Nephron progenitor cell (in vitro differentiated cells): ENCODE measurements around the gene DHCR24.
"Not testable (repeated sequence)": the region's sequence is repeated elsewhere in the genome, so short reads cannot be mapped to it uniquely, and the experiment has no call there.

ENCODE experiments used
- DNase-seq: peaks from one replicate; pipeline ENCODE4 v3.0.0; 2021
- H3K27ac Mint-ChIP-seq: 2 replicates; pipeline ENCODE4 v1.8.0; 2021; ENCODE audit warnings: mild to moderate bottlenecking, moderate library complexity, mixed read lengths
- H3K27me3 Mint-ChIP-seq: 2 replicates; pipeline ENCODE4 v1.8.0; 2021; ENCODE audit warnings: mild to moderate bottlenecking, low read depth, mixed read lengths; ENCODE audit not compliant: poor library complexity
- H3K36me3 Mint-ChIP-seq: 2 replicates; pipeline ENCODE4 v1.8.0; 2021; ENCODE audit warnings: low read depth, mixed read lengths
- H3K4me1 Mint-ChIP-seq: 2 replicates; pipeline ENCODE4 v1.8.0; 2021; ENCODE audit warnings: mixed read lengths
- H3K4me3 Mint-ChIP-seq: 2 replicates; pipeline ENCODE4 v1.8.0; 2021; ENCODE audit warnings: mild to moderate bottlenecking, moderate library complexity, mixed read lengths
- H3K9me3 Mint-ChIP-seq: 2 replicates; pipeline ENCODE4 v1.8.0; 2021; ENCODE audit warnings: mild to moderate bottlenecking, moderate library complexity, mixed read lengths
- TF ChIP-seq, protein P1 (sequence below): fragments of 200-600 bp; sonication (generic); IDR thresholded peaks from 2 replicates; pipeline ENCODE4 v1.5.0; 2021; ENCODE audit warnings: antibody characterized with exemption

DHCR24 gene

DNA sequence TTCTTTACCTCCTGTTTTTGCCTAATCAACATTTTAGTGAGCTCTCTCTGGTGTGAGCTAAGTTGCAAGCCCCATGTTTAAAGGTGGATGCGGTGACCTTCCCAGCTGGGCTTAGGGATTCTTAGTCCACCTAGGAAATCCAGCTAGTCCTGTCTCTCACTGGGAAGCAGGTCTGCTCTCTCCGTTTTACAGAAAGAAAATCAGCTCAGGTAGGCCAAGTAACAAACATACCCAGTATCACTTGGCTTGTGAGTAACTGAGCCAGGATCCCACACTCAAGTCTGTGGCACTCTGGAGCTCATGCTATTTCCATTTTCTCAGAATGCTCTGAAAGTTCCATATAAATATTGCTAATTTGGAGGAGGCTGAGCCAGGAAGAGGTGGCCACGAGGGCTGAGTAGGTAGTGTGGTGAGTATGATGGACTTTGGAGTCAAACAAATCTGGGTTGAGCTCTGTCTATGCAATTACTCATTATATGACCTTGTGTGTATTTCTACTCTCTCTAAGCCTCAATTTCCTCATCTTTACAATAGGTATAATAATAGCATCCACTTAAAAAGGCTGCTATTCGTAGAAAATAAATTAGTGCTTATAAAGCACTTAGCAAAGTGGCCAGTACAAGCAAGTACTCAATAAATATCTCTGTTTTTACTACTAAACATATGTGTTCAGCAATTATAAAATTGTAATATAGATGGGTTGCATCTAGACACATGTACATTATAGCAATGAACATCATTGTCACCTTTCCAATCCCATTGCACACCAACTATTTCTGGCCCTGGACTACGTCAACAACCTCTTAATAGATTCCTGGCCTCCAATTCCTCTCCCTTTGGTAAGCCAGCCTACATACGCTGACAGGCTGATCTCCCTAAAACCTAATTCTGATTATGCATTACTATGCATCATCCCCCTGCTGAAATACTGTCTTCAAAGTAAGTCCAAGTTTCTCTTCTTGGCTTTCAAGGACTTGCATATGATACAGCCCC is 32.7 kb upstream of the DHCR24 start:
- Mint-ChIP-seq H3K36me3 (no peaks in the 10 kb centered on the region), H3K9me3 (no peaks in the 10 kb centered on the region), H3K27me3 (peaks cover 3% of the 10 kb centered on the region), H3K4me3 (no peak overlapping the region), H3K4me1 (no peaks in the 10 kb centered on the region), H3K27ac (no peak overlapping the region)
- TF ChIP-seq, protein P1, sequence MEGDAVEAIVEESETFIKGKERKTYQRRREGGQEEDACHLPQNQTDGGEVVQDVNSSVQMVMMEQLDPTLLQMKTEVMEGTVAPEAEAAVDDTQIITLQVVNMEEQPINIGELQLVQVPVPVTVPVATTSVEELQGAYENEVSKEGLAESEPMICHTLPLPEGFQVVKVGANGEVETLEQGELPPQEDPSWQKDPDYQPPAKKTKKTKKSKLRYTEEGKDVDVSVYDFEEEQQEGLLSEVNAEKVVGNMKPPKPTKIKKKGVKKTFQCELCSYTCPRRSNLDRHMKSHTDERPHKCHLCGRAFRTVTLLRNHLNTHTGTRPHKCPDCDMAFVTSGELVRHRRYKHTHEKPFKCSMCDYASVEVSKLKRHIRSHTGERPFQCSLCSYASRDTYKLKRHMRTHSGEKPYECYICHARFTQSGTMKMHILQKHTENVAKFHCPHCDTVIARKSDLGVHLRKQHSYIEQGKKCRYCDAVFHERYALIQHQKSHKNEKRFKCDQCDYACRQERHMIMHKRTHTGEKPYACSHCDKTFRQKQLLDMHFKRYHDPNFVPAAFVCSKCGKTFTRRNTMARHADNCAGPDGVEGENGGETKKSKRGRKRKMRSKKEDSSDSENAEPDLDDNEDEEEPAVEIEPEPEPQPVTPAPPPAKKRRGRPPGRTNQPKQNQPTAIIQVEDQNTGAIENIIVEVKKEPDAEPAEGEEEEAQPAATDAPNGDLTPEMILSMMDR: no peak
- DNase-seq: no peak

DNA sequence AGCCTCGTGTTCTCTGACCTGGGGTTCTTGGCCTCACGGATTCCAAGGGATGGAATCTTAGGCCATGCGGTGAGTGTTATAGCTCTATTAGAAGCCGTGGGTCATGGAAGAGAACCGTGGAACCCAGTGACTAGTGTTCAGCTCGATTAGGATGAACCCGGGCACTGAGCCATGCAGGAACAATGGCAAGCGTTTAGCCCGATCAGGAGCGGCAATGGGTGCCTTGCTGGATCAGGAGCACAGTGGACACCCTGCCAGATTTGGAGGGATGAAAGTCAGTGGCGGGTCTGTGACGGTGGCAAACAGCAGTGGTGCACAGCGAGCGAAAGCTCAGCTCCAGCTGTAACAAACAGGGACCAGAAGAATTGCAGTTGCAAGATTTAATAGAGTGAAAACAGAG is 24.1 kb upstream of the DHCR24 start:
- H3K27me3 Mint-ChIP-seq, H3K4me3 Mint-ChIP-seq, H3K27ac Mint-ChIP-seq, H3K36me3 Mint-ChIP-seq, H3K9me3 Mint-ChIP-seq, H3K4me1 Mint-ChIP-seq, DNase-seq: not testable (repeated sequence)

DNA sequence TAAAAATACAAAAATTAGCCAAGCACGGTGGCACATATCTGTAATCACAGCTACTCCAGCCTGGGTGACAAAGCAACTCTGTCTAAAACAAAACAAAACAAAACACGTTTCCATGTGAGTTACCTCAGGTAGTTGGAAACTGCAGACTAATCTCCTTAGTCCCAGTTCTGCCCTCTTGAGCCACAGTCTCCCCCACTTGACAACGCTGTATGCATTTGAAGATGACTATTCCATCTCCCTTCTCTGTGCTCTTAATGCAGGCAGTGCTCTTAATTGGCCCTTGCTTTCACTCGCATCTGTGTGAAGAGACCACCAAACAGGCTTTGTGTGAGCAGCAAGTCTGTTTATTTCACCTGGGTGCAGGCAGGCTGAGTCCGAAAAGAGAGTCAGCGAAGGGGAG is 19.6 kb upstream of the DHCR24 start:
- TF ChIP-seq, protein P1: no peak
- H3K36me3 Mint-ChIP-seq: no peaks in the 10 kb centered on the region

DNA sequence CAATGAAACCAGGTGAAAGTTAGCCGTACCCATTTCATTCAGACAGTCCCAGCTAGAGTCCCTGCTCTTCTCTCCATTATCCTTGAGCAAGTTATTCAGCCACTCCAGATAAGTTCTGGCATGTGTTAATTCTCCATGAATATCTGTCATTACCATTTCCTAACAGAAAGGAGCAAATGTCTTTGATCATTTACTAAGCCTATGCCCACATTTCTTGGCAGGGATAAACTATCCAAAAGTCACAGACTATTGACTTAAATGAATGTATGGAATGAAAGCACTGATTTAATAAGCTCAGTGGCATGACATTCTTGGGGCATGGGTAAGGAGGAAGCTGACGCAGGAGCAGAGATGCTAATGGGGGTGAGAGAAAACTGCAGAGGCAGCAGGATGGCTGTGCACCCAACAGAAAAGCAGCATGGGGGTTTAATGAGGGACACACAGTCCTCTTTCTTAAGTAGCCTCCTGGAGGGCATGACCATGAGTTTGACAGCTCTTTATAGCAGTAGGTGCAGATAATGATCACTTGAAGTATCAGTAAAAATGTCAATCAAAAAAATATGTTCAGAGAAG is 17.6 kb upstream of the DHCR24 start:
- no peak for DNase-seq
- TF ChIP-seq, protein P1: no peak
- peaks cover 4% of the 10 kb centered on the region for H3K9me3 Mint-ChIP-seq
- H3K27ac Mint-ChIP-seq: no peak overlapping the region
- peaks cover 5% of the 10 kb centered on the region for H3K4me1 Mint-ChIP-seq
- no peaks in the 10 kb centered on the region for H3K36me3 Mint-ChIP-seq
- H3K27me3 Mint-ChIP-seq: peaks cover 14% of the 10 kb centered on the region
- H3K4me3 Mint-ChIP-seq: no peak overlapping the region

More for the DNA sequence above, 19.6 kb upstream of the DHCR24 start:
- DNase-seq: no peak
- peaks cover 5% of the 10 kb centered on the region for H3K4me1 Mint-ChIP-seq
- H3K4me3 Mint-ChIP-seq: no peak overlapping the region
- peaks cover 6% of the 10 kb centered on the region for H3K27me3 Mint-ChIP-seq
- no peak overlapping the region for H3K27ac Mint-ChIP-seq
- H3K9me3 Mint-ChIP-seq: peaks cover 4% of the 10 kb centered on the region

DNA sequence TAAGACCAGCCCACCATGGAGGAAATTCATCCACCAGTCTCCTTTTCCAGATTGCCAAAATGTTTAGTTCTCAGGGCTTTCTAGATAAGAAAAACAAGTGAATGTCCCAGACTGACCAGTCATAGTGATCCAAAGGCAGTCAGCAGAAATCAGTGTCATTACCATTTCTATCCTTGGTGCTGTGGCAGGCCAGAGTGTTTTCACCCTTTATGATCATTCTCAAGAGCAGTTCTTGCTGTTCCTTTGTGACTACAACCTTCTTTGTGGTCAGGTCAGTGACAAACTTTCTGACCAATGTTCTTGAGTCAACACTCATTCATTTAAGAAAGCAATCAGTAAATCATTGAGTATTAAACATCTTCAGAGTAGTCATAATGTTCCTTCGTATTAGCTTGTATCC is 7.3 kb upstream of the DHCR24 start:
- peaks cover 3% of the 10 kb centered on the region for H3K4me1 Mint-ChIP-seq
- no peaks in the 10 kb centered on the region for H3K36me3 Mint-ChIP-seq
- DNase-seq: no peak

DNA sequence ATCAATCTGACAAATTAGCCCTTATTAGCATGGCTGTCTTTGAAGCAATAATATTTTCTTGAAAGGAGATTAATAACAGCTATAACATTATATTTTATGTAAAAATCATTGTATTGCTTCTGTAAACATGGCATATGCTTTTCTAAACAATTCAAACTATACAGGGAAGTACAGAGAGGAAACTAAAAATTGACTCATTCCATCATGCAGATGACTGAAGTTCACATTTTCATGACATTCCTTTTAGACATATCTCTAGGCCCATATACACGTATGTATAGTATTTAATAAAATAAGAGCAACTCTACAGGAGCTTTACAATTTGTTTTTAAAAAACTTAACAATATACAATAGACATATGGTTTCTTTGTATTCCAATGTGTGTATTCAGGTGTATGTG is 5.6 kb upstream of the DHCR24 start:
- Mint-ChIP-seq H3K36me3 (no peaks in the 10 kb centered on the region), H3K4me3 (no peak overlapping the region), H3K27me3 (peaks cover 10% of the 10 kb centered on the region), H3K9me3 (no peaks in the 10 kb centered on the region), H3K27ac (no peak overlapping the region), H3K4me1 (peaks cover 10% of the 10 kb centered on the region)
- TF ChIP-seq, protein P1: no peak
- no peak for DNase-seq

More for the DNA sequence above, 7.3 kb upstream of the DHCR24 start:
- no peak overlapping the region for H3K27ac Mint-ChIP-seq
- no peaks in the 10 kb centered on the region for H3K9me3 Mint-ChIP-seq
- H3K27me3 Mint-ChIP-seq: peaks cover 10% of the 10 kb centered on the region
- TF ChIP-seq, protein P1: no peak
- no peak overlapping the region for H3K4me3 Mint-ChIP-seq
